Measurements from ENCODE around the gene LRG1.
"Not testable (repeated sequence)": the region's sequence is repeated elsewhere in the genome, so short reads cannot be mapped to it uniquely, and the experiment has no call there.

The LRG1 gene

GRCh38 chr19:4576016-4576933, 36.4 kb upstream of the LRG1 start:
- DNase-seq (ENCODE audit: low spot score) = peak; percentile 77

- DNase-seq (ENCODE audit: low spot score) = peak; percentile 54
Measured at GRCh38 chr19:4575267-4576015, 35.6 kb upstream of the LRG1 start.

- no peak for DNase-seq (ENCODE audit: low spot score)
Measured at GRCh38 chr19:4573682-4574081, 33.8 kb upstream of the LRG1 start.

- no peak for DNase-seq (ENCODE audit: low spot score)
Measured at GRCh38 chr19:4571305-4571917, 31.6 kb upstream of the LRG1 start.

GRCh38 chr19:4570916-4571304, 31.1 kb upstream of the LRG1 start:
- DNase-seq (ENCODE audit: low spot score) = no peak

GRCh38 chr19:4570402-4570801, 30.6 kb upstream of the LRG1 start:
- no peak for DNase-seq (ENCODE audit: low spot score)

- DNase-seq (ENCODE audit: low spot score) = no peak
Measured at GRCh38 chr19:4568886-4569285, 29.1 kb upstream of the LRG1 start.

GRCh38 chr19:4567584-4568071, 27.8 kb upstream of the LRG1 start:
- DNase-seq (ENCODE audit: low spot score) = peak; percentile 69

GRCh38 chr19:4566402-4567051, 26.7 kb upstream of the LRG1 start:
- no peak for DNase-seq (ENCODE audit: low spot score)

GRCh38 chr19:4563562-4563961, 23.7 kb upstream of the LRG1 start:
- not testable (repeated sequence) for DNase-seq (ENCODE audit: low spot score)

- DNase-seq (ENCODE audit: low spot score) = not testable (repeated sequence)
Measured at GRCh38 chr19:4562085-4562484, 22.2 kb upstream of the LRG1 start.

- no peak for DNase-seq (ENCODE audit: low spot score)
Measured at GRCh38 chr19:4559569-4559968, 19.7 kb upstream of the LRG1 start, which contains the start of gene SEMA6B. TSS of gene SEMA6B (minus strand) at chr19:4559684. CDS start at chr19:4558457, 1,227 bp downstream.

GRCh38 chr19:4557971-4558941, 18.4 kb upstream of the LRG1 start:
- no peak for DNase-seq (ENCODE audit: low spot score)

GRCh38 chr19:4557144-4557970, 17.5 kb upstream of the LRG1 start:
- DNase-seq (ENCODE audit: low spot score) = peak; percentile 69

GRCh38 chr19:4556597-4557127, 16.8 kb upstream of the LRG1 start:
- DNase-seq (ENCODE audit: low spot score) = no peak

GRCh38 chr19:4555657-4556561, 16.1 kb upstream of the LRG1 start:
- no peak for DNase-seq (ENCODE audit: low spot score)

- DNase-seq (ENCODE audit: low spot score) = no peak
Measured at GRCh38 chr19:4554717-4555116, 14.9 kb upstream of the LRG1 start.

- no peak for DNase-seq (ENCODE audit: low spot score)
Measured at GRCh38 chr19:4553775-4554174, 13.9 kb upstream of the LRG1 start.
